Fibroblast of lung (primary cell): ENCODE measurements around the gene IMMP2L. TPM values are rescaled to one million over a fixed set of nuclear protein-coding genes. Genes with fewer than 3 reads are reported as not detected.
A peak's percentile ranks its signal among the peaks of the same experiment; 100 is the strongest.

Experiments used
- DNase-seq, 2 donors: peaks; one replicate each; pipeline versions ENCODE4 v3.0.0 to v3.0.0-alpha.2; 2010; ENCODE audit warnings: low read depth in 2 of 2
- H2AFZ ChIP-seq: 2 replicates; pipeline ENCODE4 v1.5.1; 2012; ENCODE audit warnings: low read length, control low read depth, inconsistent platforms
- H3K27ac ChIP-seq: 2 replicates; pipeline ENCODE4 v1.5.1; 2011; ENCODE audit warnings: low read length, control low read depth; ENCODE audit not compliant: insufficient read depth
- H3K27me3 ChIP-seq: 2 replicates; pipeline ENCODE4 v1.5.1; 2011; ENCODE audit warnings: mild to moderate bottlenecking, low read length; ENCODE audit not compliant: control insufficient read depth, insufficient read depth
- H3K36me3 ChIP-seq: 2 replicates; pipeline ENCODE4 v1.5.1; 2011; ENCODE audit warnings: low read length; ENCODE audit not compliant: control insufficient read depth, insufficient read depth
- H3K4me1 ChIP-seq: 2 replicates; pipeline ENCODE4 v1.5.1; 2011; ENCODE audit warnings: low read length; ENCODE audit not compliant: control insufficient read depth, insufficient read depth; ENCODE audit errors: extremely low read depth
- H3K4me2 ChIP-seq: 2 replicates; pipeline ENCODE4 v1.5.1; 2011; ENCODE audit warnings: low read length, control low read depth; ENCODE audit not compliant: insufficient read depth; ENCODE audit errors: extremely low read depth
- H3K4me3 ChIP-seq, 4 experiments: fragments of 200-600 bp in 1 of 4; sonication (generic) in 1 of 4; replicated peaks in 1 of 4; 2 replicates each; pipeline ENCODE4 v1.5.1; 2011 to 2016; ENCODE audit warnings: low read length in 4 of 4, low read depth in 3 of 4, mild to moderate bottlenecking in 3 of 4, control low read depth in 2 of 4, inconsistent platforms in 1 of 4, mixed read lengths in 1 of 4; ENCODE audit not compliant: insufficient read depth in 1 of 4; ENCODE audit errors: control extremely low read depth in 1 of 4
- H3K79me2 ChIP-seq: 2 replicates; pipeline ENCODE4 v1.5.1; 2012; ENCODE audit warnings: mild to moderate bottlenecking, low read length, inconsistent platforms; ENCODE audit not compliant: control insufficient read depth, insufficient read depth
- H3K9ac ChIP-seq: 2 replicates; pipeline ENCODE4 v1.5.1; 2011; ENCODE audit warnings: mild to moderate bottlenecking, low read length, control low read depth; ENCODE audit not compliant: insufficient read depth
- H3K9me3 ChIP-seq: 2 replicates; pipeline ENCODE4 v1.5.1; 2012; ENCODE audit warnings: low read depth, low read length; ENCODE audit not compliant: control insufficient read depth, insufficient read depth
- H4K20me1 ChIP-seq: 2 replicates; pipeline ENCODE4 v1.5.1; 2011; ENCODE audit warnings: low read length; ENCODE audit not compliant: control insufficient read depth, insufficient read depth; ENCODE audit errors: extremely low read depth
- EZH2 ChIP-seq: IDR thresholded peaks from 2 replicates; pipeline ENCODE4 v1.5.1; 2012; ENCODE audit warnings: low read length, control low read depth, mild to moderate bottlenecking; ENCODE audit errors: missing control alignments
- polyA plus RNA-seq, 2 donors: library from polyadenylated mRNA; depleted of rRNA in 1 of 2; stranded (reverse) in 1 of 2; unstranded in 1 of 2; fragments of >200 nt; gene quantifications; 2 replicates each; pipeline ENCODE4 v1.2.1, GENCODE V29; 2011 to 2012; ENCODE audit warnings: missing spikeins in 1 of 2
- total RNA-seq: library from RNA; depleted of rRNA; stranded (reverse); fragments of >200 nt; gene quantifications from 2 replicates; pipeline ENCODE4 v1.2.1, GENCODE V29; 2014
- TF ChIP-seq, protein P1 (sequence below), 2 donors: IDR thresholded peaks in 1 of 2; conservative IDR thresholded peaks in 1 of 2; 1 replicate in 1 of 2; 2 replicates in 1 of 2; pipeline ENCODE4 v1.5.1; 2011 to 2012; ENCODE audit warnings: low read length in 2 of 2, control low read depth in 1 of 2, inconsistent platforms in 1 of 2, low read depth in 1 of 2, mild to moderate bottlenecking in 1 of 2

IMMP2L gene
- total and polyA plus RNA-seq, 2 donors (not counting 1 experiment from before 2014, with no cell fraction given): 6.9 to 14.4 TPM

DNA sequence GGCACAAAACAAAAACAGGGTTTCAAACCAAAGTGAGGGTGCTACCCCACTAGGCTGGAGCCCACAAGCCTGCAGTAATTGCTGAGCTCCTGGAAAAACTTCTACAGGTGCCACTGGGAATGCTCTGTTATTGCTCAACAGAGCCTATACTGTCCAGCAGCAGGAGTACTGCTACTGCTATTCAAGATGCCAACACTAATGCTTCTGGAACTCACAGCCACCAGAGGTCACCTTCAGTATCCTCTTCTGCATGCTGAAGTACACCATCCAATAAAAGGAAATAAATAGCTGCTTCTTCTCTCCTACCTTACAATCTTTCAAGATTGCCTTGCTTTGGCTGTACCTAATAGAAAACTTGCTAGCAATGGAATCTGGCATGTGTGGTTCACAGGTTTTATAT is 249.3 kb downstream of the IMMP2L start:
- no peak overlapping the region for H2AFZ ChIP-seq
- H3K79me2 ChIP-seq: no peaks in the 10 kb centered on the region
- H3K9ac ChIP-seq: no peak overlapping the region
- TF ChIP-seq, protein P1, sequence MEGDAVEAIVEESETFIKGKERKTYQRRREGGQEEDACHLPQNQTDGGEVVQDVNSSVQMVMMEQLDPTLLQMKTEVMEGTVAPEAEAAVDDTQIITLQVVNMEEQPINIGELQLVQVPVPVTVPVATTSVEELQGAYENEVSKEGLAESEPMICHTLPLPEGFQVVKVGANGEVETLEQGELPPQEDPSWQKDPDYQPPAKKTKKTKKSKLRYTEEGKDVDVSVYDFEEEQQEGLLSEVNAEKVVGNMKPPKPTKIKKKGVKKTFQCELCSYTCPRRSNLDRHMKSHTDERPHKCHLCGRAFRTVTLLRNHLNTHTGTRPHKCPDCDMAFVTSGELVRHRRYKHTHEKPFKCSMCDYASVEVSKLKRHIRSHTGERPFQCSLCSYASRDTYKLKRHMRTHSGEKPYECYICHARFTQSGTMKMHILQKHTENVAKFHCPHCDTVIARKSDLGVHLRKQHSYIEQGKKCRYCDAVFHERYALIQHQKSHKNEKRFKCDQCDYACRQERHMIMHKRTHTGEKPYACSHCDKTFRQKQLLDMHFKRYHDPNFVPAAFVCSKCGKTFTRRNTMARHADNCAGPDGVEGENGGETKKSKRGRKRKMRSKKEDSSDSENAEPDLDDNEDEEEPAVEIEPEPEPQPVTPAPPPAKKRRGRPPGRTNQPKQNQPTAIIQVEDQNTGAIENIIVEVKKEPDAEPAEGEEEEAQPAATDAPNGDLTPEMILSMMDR (conservative IDR thresholded peaks at IDR 0.05 in 1 of 2, IDR thresholded peaks at IDR 0.05 in 1 of 2; ENCODE audit: low read depth in 1 of 2, low read length in 2 of 2): peak in 1 of 2 donors; percentile 8
- no peak for TF ChIP-seq EZH2
- H3K9me3 ChIP-seq: no peaks in the 10 kb centered on the region
- DNase-seq: peak in 1 of 2 donors; percentile 14
- no peak overlapping the region for H3K4me2 ChIP-seq
- H3K36me3 ChIP-seq: no peaks in the 10 kb centered on the region
- H4K20me1 ChIP-seq: no peaks in the 10 kb centered on the region
- H3K4me3 ChIP-seq: no peak overlapping the region
- H3K27me3 ChIP-seq: no peaks in the 10 kb centered on the region
- no peaks in the 10 kb centered on the region for H3K4me1 ChIP-seq
- H3K27ac ChIP-seq: no peak overlapping the region

DNA sequence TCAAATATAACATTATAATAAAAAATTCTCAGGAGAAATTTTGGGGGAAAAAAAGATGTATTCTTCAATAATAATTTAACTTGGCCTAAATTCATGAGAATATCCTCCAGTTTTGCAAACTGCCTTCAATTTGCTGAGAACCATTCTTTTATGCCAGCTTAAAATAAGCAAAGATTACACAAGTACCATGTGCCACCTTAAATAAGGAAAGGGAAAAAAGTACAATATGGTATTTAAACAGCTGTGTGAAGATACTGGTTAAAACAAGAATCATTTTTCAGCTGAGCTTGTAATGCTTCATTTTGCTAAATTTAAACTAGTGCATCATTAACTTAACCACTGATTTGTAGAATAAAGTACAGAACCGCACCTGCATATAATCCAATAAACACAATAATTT is 253.6 kb downstream of the IMMP2L start:
- no peak for TF ChIP-seq EZH2
- TF ChIP-seq, protein P1 (conservative IDR thresholded peaks at IDR 0.05 in 1 of 2, IDR thresholded peaks at IDR 0.05 in 1 of 2; ENCODE audit: low read depth in 1 of 2, low read length in 2 of 2): no peak
- H3K4me3 ChIP-seq: no peak overlapping the region
- no peak for DNase-seq

DNA sequence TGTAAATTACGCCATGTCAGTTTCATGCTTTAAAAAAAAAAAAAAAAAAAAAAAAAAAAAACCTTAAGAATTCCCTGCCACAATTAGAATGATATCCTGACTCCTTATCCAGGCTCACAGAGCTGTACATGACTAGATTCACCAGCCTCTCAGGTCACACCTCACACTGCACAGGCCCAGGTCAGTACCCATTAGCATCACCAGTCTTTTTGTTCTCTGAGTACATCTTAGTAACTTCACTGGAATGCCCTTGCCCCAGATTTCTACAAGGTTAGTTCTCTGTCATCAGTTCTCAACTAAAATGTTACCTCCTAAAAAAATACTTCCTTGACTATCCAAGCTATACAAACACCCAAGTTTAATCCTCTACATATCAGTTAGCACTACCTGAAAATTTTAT is 260.4 kb downstream of the IMMP2L start:
- Histone ChIP-seq H2AFZ (no peak overlapping the region), H3K9ac (no peak overlapping the region), H3K79me2 (no peaks in the 10 kb centered on the region), H3K4me3 (no peak overlapping the region), H3K27ac (no peak overlapping the region), H3K27me3 (no peaks in the 10 kb centered on the region), H3K9me3 (no peaks in the 10 kb centered on the region), H4K20me1 (no peaks in the 10 kb centered on the region), H3K36me3 (no peaks in the 10 kb centered on the region), H3K4me2 (no peak overlapping the region), H3K4me1 (no peaks in the 10 kb centered on the region)
- TF ChIP-seq EZH2: no peak
- TF ChIP-seq, protein P1 (conservative IDR thresholded peaks at IDR 0.05 in 1 of 2, IDR thresholded peaks at IDR 0.05 in 1 of 2; ENCODE audit: low read depth in 1 of 2, low read length in 2 of 2): no peak
- DNase-seq: no peak

More for the DNA sequence above, 253.6 kb downstream of the IMMP2L start:
- no peaks in the 10 kb centered on the region for H4K20me1 ChIP-seq
- no peak overlapping the region for H3K9ac ChIP-seq
- no peaks in the 10 kb centered on the region for H3K27me3 ChIP-seq
- H3K4me1 ChIP-seq: no peaks in the 10 kb centered on the region
- H3K9me3 ChIP-seq: no peaks in the 10 kb centered on the region
- no peak overlapping the region for H3K4me2 ChIP-seq
- no peaks in the 10 kb centered on the region for H3K36me3 ChIP-seq
- H3K27ac ChIP-seq: no peak overlapping the region
- H2AFZ ChIP-seq: no peak overlapping the region
- no peaks in the 10 kb centered on the region for H3K79me2 ChIP-seq
